OCI-LY1 (cell line): ENCODE data around the gene BRD7.

ENCODE experiments used
- H2AFZ ChIP-seq: fragments of 200-600 bp; sonication (generic), shearing (Covaris generic); 2 replicates; pipeline ENCODE4 v1.6.0; 2014; ENCODE audit warnings: antibody characterized with exemption, mild to moderate bottlenecking, low read length
- H3F3A ChIP-seq: fragments of 200-600 bp; sonication (generic), shearing (Covaris generic); 2 replicates; pipeline ENCODE4 v1.6.0; 2014; ENCODE audit warnings: mild to moderate bottlenecking, antibody characterized with exemption, low read length, moderate library complexity; ENCODE audit not compliant: insufficient read depth
- H3K27ac ChIP-seq: fragments of 200-600 bp; sonication (generic); 2 replicates; pipeline ENCODE4 v1.5.1; 2014; ENCODE audit warnings: low read length, mixed run types, mild to moderate bottlenecking, low read depth; ENCODE audit not compliant: poor library complexity, severe bottlenecking
- H3K27me3 ChIP-seq: fragments of 200-600 bp; sonication (generic); 2 replicates; pipeline ENCODE4 v1.6.0; 2014; ENCODE audit warnings: antibody characterized with exemption, mild to moderate bottlenecking, low read length, moderate library complexity; ENCODE audit not compliant: insufficient read depth
- H3K36me3 ChIP-seq: fragments of 200-600 bp; sonication (generic); 2 replicates; pipeline ENCODE4 v1.6.1; 2014; ENCODE audit warnings: mild to moderate bottlenecking, antibody characterized with exemption, low read length, moderate library complexity, mixed read lengths; ENCODE audit not compliant: insufficient read depth
- H3K4me1 ChIP-seq: fragments of 200-600 bp; sonication (generic); 2 replicates; pipeline ENCODE4 v1.5.1; 2014; ENCODE audit warnings: mild to moderate bottlenecking, low read length, moderate library complexity; ENCODE audit not compliant: insufficient read depth, severe bottlenecking
- H3K4me2 ChIP-seq: fragments of 200-600 bp; sonication (generic), shearing (Covaris generic); 2 replicates; pipeline ENCODE4 v1.6.1; 2014; ENCODE audit warnings: low read length
- H3K4me3 ChIP-seq: fragments of 200-600 bp; sonication (generic); 2 replicates; pipeline ENCODE4 v1.5.1; 2014; ENCODE audit warnings: low read length, low read depth, mild to moderate bottlenecking, mixed read lengths; ENCODE audit not compliant: poor library complexity, severe bottlenecking
- H3K79me2 ChIP-seq: fragments of 200-600 bp; shearing (Covaris generic); 2 replicates; pipeline ENCODE4 v1.6.1; 2016; ENCODE audit warnings: mixed run types, low read length, mixed read lengths; ENCODE audit not compliant: insufficient read depth
- H3K9ac ChIP-seq: fragments of 200-600 bp; sonication (generic), shearing (Covaris generic); 2 replicates; pipeline ENCODE4 v1.6.1; 2014; ENCODE audit warnings: mild to moderate bottlenecking, low read length, mixed read lengths
- H3K9me2 ChIP-seq: fragments of 200-600 bp; sonication (generic), shearing (Covaris generic); 2 replicates; pipeline ENCODE4 v1.6.1; 2014; ENCODE audit warnings: low read depth, mild to moderate bottlenecking, low read length, mixed read lengths
- H3K9me3 ChIP-seq: fragments of 200-600 bp; shearing (Covaris generic); 2 replicates; pipeline ENCODE4 v1.6.1; 2014; ENCODE audit warnings: low read length, mixed read lengths
- H4K20me1 ChIP-seq: fragments of 200-600 bp; sonication (generic), shearing (Covaris generic); 2 replicates; pipeline ENCODE4 v1.6.0; 2016; ENCODE audit warnings: mild to moderate bottlenecking, low read length; ENCODE audit not compliant: insufficient read depth
- CTCF ChIP-seq: fragments of 200-600 bp; sonication (generic), shearing (Covaris generic); IDR thresholded peaks from 2 replicates; pipeline ENCODE4 v1.5.1; 2017; ENCODE audit warnings: mild to moderate bottlenecking, antibody characterized with exemption, low read length, moderate library complexity, mixed read lengths
- EZH2 ChIP-seq: fragments of 200-600 bp; sonication (generic), shearing (Covaris generic); IDR thresholded peaks from 2 replicates; pipeline ENCODE4 v1.8.0; 2017; ENCODE audit warnings: borderline replicate concordance, mixed run types, mild to moderate bottlenecking, antibody characterized with exemption, low read length, moderate library complexity, mixed read lengths

The BRD7 gene

DNA sequence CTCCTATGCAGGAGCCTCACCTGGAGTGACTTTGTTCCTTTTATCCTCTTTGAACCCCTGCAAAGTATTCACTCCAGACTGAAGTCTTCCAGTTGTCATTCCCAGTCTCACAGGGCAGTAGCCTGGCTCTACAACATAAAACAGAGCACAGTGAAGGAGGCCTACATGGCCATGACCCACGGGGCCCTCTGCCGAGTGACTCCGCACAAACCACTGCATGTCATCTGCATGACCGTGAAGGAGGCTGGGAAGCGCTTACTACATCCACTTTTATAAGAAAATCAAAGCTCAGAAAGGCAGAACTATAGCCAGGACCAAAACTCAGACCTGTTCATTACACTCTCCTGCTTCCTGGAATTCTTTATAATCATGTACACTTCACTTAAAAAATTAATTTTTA lies 42.5 kb downstream of the BRD7 start:
- peaks cover 85% of the 10 kb centered on the region; the same call in 1 of the 2 replicates for H3K36me3 ChIP-seq
- no peaks in the 10 kb centered on the region for H3K9me2 ChIP-seq
- no peak overlapping the region for H3K4me3 ChIP-seq
- no peaks in the 10 kb centered on the region for H3K79me2 ChIP-seq
- no peak overlapping the region for H3K27ac ChIP-seq
- H3F3A ChIP-seq, result no peaks in the 10 kb centered on the region
- H2AFZ ChIP-seq, result no peak overlapping the region
- peaks cover 5% of the 10 kb centered on the region for H3K4me1 ChIP-seq
- H3K27me3 ChIP-seq, result no peaks in the 10 kb centered on the region
- H4K20me1 ChIP-seq, result no peaks in the 10 kb centered on the region
- no peak for TF ChIP-seq CTCF
- no peak for TF ChIP-seq EZH2
- H3K4me2 ChIP-seq, result no peak overlapping the region
- H3K9ac ChIP-seq, result no peak overlapping the region
- no peaks in the 10 kb centered on the region for H3K9me3 ChIP-seq

DNA sequence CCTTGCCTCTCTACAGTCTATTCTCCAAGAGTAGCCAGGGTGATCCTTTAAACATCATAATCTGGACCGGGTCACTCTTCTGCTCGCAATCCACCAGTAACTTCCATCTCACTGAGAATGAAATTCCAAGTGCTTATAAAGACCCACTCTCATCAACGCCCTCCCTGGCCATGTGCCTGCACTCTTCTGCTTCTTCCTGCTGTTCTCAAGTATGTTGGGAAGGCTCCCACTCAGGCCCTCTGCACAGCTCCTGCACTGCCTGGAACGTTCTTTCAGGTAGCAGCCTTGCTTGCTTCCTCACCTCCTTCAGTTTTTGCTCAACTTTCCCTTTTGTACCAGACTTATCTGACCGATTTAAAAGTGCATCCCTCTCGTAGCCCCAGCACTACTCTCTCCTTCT lies 44.4 kb downstream of the BRD7 start:
- TF ChIP-seq EZH2 (no peak), CTCF (no peak)
- Histone ChIP-seq H3K4me3 (no peak overlapping the region), H3K27ac (no peak overlapping the region), H3K4me2 (no peak overlapping the region), H3K79me2 (no peaks in the 10 kb centered on the region), H3K9me3 (no peaks in the 10 kb centered on the region), H4K20me1 (no peaks in the 10 kb centered on the region), H3K9ac (no peak overlapping the region), H3K4me1 (peaks cover 5% of the 10 kb centered on the region), H2AFZ (no peak overlapping the region), H3K36me3 (peaks cover 95% of the 10 kb centered on the region; the same call in 1 of the 2 replicates), H3K27me3 (no peaks in the 10 kb centered on the region), H3K9me2 (no peaks in the 10 kb centered on the region), H3F3A (no peaks in the 10 kb centered on the region)

DNA sequence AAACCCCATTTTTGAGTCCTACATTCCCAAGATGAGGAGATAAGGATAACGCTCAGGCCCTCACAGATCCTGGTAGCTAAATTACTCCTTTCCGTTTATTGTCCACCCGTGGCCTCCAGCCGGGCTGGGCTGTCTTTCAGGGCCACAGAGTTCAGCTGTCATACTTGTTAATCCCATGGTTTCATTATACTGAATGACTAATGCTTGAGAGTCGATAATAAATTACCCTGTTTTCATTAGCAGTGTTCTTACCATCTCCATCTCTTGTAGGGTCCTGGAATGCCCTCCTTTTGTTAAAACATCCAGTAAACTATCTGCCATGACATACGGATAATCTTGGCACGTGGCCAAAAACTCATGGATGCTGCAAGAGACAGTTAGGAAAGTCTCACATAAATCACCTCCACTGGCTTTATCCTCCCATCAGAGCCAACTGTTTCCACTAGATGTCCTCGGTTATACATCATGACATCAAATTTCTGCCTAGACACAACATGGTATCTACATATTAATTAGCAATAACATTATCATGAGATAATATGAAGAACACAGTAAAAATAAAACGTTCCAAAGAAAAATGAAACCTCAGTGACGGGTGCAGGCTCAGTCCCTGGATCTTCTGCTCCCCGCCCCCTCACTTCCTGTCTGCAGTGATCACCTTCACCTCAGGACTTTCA lies 45.3 kb downstream of the BRD7 start:
- Histone ChIP-seq H3K4me1 (peaks cover 5% of the 10 kb centered on the region), H3K4me2 (no peak overlapping the region), H3K9ac (no peak overlapping the region), H2AFZ (no peak overlapping the region), H3K27ac (no peak overlapping the region), H3K27me3 (no peaks in the 10 kb centered on the region), H3K79me2 (no peaks in the 10 kb centered on the region), H4K20me1 (no peaks in the 10 kb centered on the region), H3K36me3 (peaks cover 95% of the 10 kb centered on the region; the same call in 1 of the 2 replicates), H3K4me3 (no peak overlapping the region), H3K9me3 (no peaks in the 10 kb centered on the region), H3F3A (no peaks in the 10 kb centered on the region), H3K9me2 (no peaks in the 10 kb centered on the region)
- TF ChIP-seq CTCF (no peak), EZH2 (no peak)
